SU-DHL-6 (cell line): ENCODE measurements around the gene TMC6.

ENCODE experiments used
- EZH2phosphoT487 ChIP-seq: fragments of 200-600 bp; sonication (generic), shearing (Covaris generic); conservative IDR thresholded peaks from 2 replicates; pipeline ENCODE4 v1.6.1; 2018; ENCODE audit warnings: mild to moderate bottlenecking, antibody characterized with exemption, low read length, moderate library complexity, mixed read lengths
- TF ChIP-seq, protein P1 (sequence below): fragments of 200-600 bp; sonication (generic); IDR thresholded peaks from one replicate; pipeline ENCODE4 v1.5.1; 2017; ENCODE audit warnings: antibody characterized with exemption, mild to moderate bottlenecking, low read length, moderate library complexity; ENCODE audit not compliant: insufficient read depth, poor library complexity, severe bottlenecking

GRCh38 chr17:78166416-78166815 lies 37.9 kb upstream of the TMC6 start:
- TF ChIP-seq, protein P1, sequence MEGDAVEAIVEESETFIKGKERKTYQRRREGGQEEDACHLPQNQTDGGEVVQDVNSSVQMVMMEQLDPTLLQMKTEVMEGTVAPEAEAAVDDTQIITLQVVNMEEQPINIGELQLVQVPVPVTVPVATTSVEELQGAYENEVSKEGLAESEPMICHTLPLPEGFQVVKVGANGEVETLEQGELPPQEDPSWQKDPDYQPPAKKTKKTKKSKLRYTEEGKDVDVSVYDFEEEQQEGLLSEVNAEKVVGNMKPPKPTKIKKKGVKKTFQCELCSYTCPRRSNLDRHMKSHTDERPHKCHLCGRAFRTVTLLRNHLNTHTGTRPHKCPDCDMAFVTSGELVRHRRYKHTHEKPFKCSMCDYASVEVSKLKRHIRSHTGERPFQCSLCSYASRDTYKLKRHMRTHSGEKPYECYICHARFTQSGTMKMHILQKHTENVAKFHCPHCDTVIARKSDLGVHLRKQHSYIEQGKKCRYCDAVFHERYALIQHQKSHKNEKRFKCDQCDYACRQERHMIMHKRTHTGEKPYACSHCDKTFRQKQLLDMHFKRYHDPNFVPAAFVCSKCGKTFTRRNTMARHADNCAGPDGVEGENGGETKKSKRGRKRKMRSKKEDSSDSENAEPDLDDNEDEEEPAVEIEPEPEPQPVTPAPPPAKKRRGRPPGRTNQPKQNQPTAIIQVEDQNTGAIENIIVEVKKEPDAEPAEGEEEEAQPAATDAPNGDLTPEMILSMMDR = no peak
- TF ChIP-seq EZH2phosphoT487 = no peak
